ENCODE results near the gene STH.
"Not testable (repeated sequence)": the region's sequence is repeated elsewhere in the genome, so short reads cannot be mapped to it uniquely, and the experiment has no call there.

Gene STH, protein sequence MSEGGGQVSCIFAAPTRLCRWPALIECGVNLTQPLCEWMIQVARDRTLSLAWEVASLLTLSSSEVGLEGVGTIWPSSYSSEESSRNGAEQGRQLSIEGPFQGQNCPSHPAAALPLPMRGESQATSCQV

GRCh38 chr17:45998987-45999899 lies at the start of gene STH:
Gene STH, plus strand, starts transcription at chr17:45999250. Its CDS starts 30 bp downstream, at chr17:45999280.
- no peak for DNase-seq

- no peak for DNase-seq
These were observed 49.2 kb upstream of the STH start for GRCh38 chr17:45949755-45950320.

DNA sequence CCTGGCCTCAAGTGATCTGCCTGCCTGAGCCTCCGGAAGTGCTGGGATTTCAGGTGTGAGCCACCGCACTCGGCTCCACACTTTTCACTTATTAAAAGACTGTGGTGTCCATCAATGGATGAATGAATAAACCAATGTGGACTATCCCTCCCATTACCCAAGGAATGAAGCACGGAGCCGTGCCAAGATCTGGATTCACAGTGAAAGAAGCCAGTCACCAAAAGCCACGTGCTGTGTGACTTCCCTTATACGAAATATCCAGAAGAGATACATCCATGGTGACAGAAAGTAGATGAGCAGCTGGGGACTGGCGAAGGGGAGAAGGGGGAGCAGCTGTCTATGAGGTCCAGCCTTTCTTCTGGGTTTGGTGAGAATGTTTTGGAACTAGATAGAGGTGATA lies 48.2 kb upstream of the STH start:
- peak in 1 of 2 donors; percentile 42 for DNase-seq

- DNase-seq = no peak
These were observed 47.6 kb upstream of the STH start for GRCh38 chr17:45951403-45951802.

- DNase-seq = no peak
These were observed 47.1 kb upstream of the STH start for GRCh38 chr17:45951941-45952340.

- DNase-seq = no peak
These were observed 46.2 kb upstream of the STH start for GRCh38 chr17:45952814-45953320.

GRCh38 chr17:45953561-45953960 lies 45.5 kb upstream of the STH start:
- DNase-seq = no peak

DNA sequence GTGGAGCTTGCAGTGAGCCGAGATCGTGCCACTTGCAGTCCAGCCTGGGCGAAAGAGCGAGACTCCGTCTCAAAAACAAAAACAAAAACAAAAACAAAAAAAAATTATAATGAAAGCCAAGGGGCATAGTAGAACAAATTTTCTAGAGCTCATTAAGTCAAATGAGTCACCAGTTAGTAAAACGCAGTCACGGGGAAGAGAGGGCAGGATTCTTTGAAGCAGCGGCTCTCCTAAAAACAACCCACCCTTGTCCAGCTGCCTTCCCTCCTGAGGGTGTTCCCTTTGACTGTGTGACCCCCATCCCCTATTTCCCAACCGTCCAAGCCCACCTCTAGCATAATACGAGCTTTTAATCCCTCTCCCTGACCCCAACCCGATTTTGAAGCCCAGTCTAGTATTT lies 44.1 kb upstream of the STH start:
- no peak for DNase-seq

DNA sequence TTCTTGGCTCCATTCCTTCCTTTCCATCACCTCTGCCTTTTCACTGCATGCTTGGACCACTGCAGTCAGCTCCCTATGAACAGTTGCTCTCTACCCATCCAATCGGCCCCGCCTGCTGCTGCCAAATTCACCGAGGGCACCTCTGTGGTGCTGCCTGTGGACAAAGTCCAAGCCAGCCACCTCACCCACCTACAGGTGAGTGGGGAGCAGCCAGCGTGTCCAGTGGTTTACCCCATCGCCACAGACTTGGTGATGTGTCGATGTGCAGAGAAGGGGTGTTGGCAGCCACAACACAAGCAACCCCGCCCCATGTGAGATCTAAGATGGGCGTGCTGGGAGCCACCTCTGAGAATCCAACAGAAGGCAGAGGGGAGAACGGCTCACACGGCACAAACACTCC lies 43.7 kb upstream of the STH start:
- no peak for DNase-seq

GRCh38 chr17:45956090-45956489 lies 43.0 kb upstream of the STH start:
- no peak for DNase-seq

DNA sequence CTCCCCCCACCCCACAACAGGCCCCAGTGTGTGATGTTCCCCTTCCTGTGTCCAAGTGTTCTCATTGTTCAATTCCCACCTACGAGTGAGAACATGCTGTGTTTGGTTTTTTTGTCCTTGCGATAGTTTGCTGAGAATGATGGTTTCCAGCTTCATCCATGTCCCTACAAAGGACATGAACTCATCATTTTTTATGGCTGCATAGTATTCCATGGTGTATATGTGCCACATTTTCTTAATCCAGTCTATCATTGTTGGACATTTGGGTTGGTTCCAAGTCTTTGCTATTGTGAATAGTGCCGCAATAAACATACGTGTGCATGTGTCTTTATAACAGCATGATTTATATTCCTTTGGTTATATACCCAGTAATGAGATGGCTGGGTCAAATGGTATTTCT lies 42.3 kb upstream of the STH start:
- DNase-seq = not testable (repeated sequence)

DNA sequence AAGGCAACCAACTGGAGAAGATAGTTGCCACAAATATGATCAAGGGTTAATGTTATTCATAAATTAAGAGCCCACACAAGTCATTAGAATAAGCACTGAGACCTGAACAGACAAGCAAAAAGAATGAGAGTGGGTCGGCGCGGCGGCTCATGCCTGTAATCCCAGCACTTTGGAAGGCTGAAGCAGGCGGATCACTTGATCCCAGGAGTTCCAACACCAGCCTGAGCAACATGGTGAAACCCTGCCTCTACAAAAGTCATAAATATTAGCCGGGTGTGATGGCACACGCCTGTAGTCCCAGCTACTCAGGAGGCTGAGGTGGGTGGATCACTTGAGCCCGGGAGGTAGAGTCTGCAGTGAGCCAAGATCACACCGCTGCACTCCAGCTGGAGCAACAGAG lies 40.7 kb upstream of the STH start:
- no peak for DNase-seq

GRCh38 chr17:45958994-45959665 lies 39.9 kb upstream of the STH start:
- no peak for DNase-seq

- DNase-seq = no peak
These were observed 38.7 kb upstream of the STH start for GRCh38 chr17:45960311-45960710.

DNA sequence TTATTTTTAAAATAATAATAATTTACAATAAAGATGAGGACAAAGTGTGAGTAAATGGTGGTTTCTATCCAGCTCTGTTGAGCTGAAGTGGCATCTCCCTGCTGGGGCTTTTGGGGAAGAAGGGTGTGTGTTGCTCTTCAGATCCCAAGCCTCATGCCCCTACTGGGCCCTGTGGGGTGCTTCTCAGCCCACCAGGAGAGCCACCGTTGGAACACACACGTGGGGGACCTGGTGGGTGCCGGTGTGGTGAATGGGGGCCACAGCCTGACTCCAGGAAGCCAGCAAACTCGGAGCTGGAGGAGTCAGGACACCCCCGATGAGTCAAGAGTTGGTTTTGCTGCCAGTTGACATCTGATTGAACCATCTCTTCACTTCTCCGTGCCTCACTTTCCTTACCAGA lies 37.8 kb upstream of the STH start:
- no peak for DNase-seq

DNA sequence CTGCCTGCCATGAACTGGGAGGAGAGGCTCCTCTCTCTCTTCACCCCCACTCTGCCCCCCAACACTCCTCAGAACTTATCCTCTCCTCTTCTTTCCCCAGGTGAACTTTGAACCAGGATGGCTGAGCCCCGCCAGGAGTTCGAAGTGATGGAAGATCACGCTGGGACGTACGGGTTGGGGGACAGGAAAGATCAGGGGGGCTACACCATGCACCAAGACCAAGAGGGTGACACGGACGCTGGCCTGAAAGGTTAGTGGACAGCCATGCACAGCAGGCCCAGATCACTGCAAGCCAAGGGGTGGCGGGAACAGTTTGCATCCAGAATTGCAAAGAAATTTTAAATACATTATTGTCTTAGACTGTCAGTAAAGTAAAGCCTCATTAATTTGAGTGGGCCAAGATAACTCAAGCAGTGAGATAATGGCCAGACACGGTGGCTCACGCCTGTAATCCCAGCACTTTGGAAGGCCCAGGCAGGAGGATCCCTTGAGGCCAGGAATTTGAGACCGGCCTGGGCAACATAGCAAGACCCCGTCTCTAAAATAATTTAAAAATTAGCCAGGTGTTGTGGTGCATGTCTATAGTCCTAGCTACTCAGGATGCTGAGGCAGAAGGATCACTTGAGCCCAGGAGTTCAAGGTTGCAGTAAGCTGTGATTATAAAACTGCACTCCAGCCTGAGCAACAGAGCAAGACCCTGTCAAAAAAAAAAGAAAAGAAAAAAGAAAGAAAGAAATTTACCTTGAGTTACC lies 36.7 kb upstream of the STH start:
- no peak for DNase-seq

DNA sequence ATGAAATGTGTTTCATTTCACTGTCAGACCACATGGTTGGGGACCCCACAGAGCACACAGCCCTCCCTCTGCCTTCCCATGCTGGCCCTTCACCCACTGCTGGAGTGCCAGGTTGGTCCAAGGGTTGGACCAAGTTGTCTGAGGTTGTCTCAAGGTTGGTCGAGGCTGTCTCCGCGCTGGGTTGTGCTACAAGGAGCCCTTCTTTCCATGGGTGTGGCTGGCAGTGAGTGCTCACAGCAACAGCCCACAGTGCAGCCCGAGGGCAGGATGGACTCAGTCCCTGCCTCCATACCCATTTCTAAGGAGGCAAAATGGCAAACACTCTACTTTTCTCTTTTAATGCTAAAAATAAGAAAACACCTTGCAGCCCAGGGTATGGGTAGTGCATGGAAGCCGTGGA lies 35.8 kb upstream of the STH start:
- no peak for DNase-seq

- DNase-seq = no peak
These were observed 35.2 kb upstream of the STH start for GRCh38 chr17:45963889-45964288.

DNA sequence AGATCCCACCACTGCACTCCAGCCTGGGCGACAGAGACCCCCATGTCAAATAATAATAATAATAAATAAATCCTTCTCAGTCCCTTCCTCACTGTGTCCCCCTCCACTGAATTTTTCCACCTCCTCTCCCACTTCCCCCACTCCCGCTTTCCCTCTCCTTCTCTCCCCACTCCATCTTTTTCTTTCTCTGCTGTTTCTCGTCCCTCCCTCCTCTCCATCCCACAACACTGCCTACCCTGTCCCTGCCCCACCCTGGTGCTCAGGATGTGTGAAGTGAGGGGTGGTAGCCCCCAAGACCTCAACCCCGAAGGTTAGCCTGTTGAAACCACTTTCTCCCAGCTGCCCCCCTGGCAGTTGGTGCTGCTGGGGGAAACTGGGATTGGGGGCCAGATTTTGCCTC lies 34.4 kb upstream of the STH start:
- DNase-seq = no peak

DNA sequence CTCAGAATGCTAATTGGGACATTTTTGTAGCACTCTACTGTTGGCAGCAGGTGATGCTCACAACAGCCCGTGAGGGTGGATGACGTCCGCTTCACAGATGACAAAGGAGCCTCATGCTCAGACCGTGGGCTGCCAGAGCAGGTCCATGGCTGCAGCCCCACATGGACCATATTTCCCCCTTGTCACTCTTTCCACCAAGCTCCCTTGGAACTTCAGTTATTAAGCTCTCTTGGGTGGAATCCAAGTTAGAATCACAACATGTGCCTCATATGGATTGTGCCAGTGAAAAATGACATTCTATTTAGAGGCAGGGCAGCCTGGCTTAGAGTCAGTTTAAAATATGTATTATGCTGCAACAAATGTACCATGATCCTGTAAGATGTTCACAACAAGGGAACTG lies 33.2 kb upstream of the STH start:
- no peak for DNase-seq

- no peak for DNase-seq
These were observed 32.3 kb upstream of the STH start for GRCh38 chr17:45966606-45967280.

DNA sequence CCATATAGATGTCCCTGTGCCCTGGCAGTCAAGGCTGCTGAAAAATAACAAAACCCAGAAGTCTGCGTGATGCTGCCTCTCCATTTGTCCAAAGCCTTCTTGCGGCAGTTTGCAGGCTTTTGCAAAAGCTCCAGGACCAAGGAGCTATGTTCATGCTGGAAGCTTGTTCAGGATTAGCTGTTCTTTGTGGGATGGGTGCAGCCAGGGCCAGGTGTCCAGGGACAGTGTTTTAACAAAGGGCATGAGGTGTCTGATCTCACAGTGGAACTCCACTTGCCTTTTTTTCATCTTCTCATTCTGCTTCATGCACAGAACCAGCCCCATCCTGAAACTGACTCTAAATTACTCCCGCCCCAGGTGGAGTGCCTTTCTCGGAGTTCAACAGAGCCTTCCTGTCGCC lies 31.7 kb upstream of the STH start:
- DNase-seq = no peak
